ENCODE measurements around the gene GJB1.

Gene GJB1

DNA sequence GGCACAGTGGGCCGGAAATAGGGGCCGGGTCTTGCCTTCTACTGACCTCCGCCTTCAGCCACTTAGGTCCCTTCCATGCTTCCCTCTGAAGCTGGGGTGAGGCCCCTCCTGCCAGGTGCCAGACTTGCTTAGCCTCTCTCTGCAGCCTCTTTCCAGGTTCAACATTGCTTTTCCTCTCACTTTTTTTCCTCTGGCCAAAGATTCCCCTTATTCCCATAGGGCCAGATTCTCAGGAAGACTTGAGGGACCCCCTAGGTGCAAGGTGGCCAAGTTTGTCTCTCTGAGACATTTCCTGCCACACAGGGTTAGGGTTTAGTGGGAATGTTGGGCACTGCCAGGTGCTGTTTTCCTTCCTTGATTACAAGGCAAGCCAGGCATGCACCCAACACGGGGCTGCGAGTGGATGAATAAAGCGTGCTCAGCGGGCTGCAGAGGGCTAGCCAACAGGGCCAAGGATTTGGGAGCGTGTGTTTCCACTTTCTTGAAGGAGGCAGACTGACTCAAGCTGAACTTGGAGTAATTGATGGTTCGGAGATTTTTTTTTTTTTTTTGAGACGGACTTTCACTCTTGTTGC is 7.6 kb upstream of the GJB1 start:
- no peak for DNase-seq

DNA sequence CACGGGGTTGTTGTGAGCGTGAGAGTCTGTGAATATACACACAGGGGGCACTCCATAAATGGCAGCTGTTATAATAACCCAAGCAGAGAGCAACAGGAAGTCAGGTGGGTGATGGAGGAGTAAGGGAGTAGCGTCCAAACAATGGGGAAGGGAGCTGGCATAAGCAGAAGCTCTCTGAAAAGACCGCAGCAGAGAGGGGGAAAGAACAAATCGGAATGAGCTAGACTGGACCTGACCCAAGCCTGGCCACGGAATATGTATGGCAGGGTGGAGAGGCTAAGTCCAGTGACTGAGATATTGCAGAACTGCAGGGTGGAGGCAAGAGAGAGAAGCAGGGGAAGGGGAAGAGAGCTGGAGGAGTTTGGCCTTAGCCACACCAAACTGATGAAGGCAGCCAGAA is 6.5 kb upstream of the GJB1 start:
- DNase-seq: no peak

- no peak for DNase-seq
These were observed 5.7 kb upstream of the GJB1 start for GRCh38 chrX:71217298-71217697.

GRCh38 chrX:71221145-71221544 is 1.9 kb upstream of the GJB1 start:
- DNase-seq: no peak

GRCh38 chrX:71224098-71224708 is 1.2 kb downstream of the GJB1 start:
- no peak for DNase-seq

- DNase-seq: no peak
These were observed 2.0 kb downstream of the GJB1 start for GRCh38 chrX:71225009-71225408.

- no peak for DNase-seq
These were observed 2.7 kb downstream of the GJB1 start for GRCh38 chrX:71225676-71226075.

GRCh38 chrX:71227370-71228062 is 4.5 kb downstream of the GJB1 start:
- DNase-seq: no peak

GRCh38 chrX:71228063-71228642 is 5.1 kb downstream of the GJB1 start:
- no peak for DNase-seq

GRCh38 chrX:71235482-71235881 is 12.5 kb downstream of the GJB1 start:
- no peak for DNase-seq

DNA sequence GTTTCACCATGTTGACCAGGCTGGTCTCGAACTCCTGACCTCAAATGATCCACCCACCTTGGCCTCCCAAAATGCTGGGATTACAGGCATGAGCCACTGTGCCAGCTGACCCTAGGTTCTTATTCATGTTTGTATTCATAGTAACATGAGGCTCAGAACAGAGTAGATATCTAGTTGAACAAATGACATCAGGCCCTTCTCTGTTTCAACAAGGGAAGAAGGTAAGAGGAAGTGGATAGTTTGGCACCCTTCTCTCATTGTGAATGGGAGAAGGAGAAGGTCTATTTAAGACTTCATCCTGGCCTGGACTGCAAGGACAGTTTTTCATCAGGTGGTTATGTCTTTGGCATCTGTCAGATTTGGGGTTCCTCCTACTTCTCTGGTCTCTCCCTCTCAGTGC is 13.8 kb downstream of the GJB1 start:
- DNase-seq: no peak

GRCh38 chrX:71239781-71240180 is 16.8 kb downstream of the GJB1 start:
- no peak for DNase-seq

- no peak for DNase-seq
These were observed 18.3 kb downstream of the GJB1 start for GRCh38 chrX:71241301-71241700.

- DNase-seq: no peak
These were observed 21.5 kb downstream of the GJB1 start for GRCh38 chrX:71244359-71245128.

- DNase-seq: no peak
These were observed 22.1 kb downstream of the GJB1 start for GRCh38 chrX:71245159-71245558.

DNA sequence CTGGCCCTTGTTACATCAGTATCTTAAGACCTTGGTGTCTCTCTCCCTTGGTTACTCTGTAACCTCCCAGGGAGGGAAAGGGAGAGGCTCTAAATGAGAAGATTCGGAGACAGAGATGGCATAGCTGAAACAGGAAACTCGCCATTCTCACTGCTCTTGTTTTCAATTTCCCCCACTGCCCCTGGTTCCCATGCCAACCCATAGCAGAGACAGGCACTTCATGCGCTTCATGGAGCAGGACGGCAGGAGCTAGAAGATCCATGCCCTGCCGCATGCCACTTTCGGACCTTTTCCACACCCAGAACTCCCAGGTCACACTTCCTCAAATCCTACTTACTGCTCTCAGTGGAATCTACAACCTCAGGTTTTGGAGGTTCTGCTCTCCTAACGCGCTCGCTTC is 27.8 kb downstream of the GJB1 start:
- DNase-seq: no peak

DNA sequence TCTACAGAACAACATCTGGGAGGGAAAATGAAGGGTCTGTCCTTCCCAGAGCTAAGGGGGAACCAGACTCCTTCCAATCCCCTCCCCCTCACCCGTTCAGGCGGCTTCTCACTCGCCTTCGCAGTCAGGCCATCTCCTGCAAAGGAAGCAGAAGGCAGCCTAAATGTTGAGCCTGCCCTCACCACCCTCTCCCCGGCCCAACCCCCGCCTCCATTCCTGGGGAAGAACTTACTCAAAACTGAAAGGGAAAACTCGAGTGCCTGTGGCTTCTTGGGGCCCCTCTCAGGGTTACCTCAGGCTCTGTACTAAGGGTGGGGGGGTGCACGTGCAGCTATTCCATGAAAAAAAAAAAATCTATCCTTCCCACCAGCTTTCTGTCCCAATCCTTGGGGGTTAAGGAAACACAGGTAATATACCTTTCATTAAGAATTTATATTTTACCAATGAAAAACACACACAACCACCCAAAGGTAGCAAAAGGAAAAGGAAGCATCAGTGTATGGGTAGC is 28.5 kb downstream of the GJB1 start:
- peak; percentile 33 for DNase-seq

- no peak for DNase-seq
These were observed 29.2 kb downstream of the GJB1 start for GRCh38 chrX:71252221-71252620.

GRCh38 chrX:71253253-71254091 is 30.4 kb downstream of the GJB1 start:
- peak; percentile 48 for DNase-seq

DNA sequence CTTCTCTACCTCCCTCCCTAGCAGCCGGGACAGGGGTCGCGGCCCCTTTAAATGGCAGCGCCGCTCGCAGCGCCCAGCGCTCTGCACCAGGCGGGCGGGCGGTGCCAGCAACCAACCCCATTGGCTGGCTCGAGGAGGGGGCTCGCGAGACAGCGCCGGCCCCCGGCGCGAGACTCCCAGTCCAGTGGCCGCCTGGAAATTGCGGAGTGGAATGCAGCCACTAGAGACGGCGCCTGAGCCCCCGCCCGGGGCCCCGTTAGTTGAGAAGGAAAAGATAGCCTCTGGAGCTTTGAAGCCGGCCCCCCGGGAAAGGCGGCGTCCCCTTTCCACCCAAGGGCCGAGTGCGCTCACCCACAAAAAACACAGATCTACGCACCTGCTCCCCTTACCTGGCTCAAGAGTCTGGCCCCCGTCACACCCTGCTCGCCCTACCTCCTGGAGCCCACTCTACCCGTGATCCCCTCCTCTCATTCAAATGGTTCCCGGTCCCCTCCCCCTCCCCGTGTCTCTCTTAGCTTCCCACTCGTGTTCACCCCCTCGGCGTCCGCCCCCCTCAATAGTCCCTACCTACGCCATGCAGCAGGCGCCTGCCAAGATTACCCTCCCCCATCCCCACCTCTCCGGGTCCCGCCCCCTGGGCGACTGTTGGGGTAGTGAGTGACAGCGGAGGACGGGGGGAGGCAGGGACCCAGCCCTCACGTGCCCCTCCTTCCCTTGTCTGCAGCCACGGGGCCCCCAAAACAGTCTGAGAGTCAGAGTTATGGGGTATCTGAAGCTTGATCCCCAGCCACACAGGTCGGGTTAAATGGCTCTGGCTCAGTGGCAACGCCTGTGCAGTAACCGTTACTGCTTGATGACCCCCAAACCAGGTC is 31.3 kb downstream of the GJB1 start, which contains the start of gene ZMYM3:
Gene ZMYM3 (minus strand): TSS at position 49 of the 872 bp plus-strand sequence. CDS start 885 bp downstream, outside the sequence.
- peak; percentile 86 for DNase-seq

- no peak for DNase-seq
These were observed 33.0 kb downstream of the GJB1 start for GRCh38 chrX:71256051-71256450.

All from activated CD4-positive, alpha-beta T cell treated with anti-CD3 and anti-CD28 coated beads, Interleukin-2, Interleukin-6, amounts not matched to agents 100 ng/mL and 50 ng/mL, durations not matched to agents 16 hours and 8 hours (primary cell).